ENCODE measurements around the gene SYK. TPM values are rescaled to one million over a fixed set of nuclear protein-coding genes. Genes with fewer than 3 reads are reported as not detected.

The SYK gene
- total RNA-seq, 1 donor, result not detected

- TF ChIP-seq CTCF (IDR thresholded peaks at IDR 0.05; ENCODE audit: insufficient read depth, low read length), result no peak
- H3K4me3 ChIP-seq (ENCODE audit: low read depth, low read length), result no peak overlapping the region
- DNase-seq (ENCODE audit: low read depth), result no peak
These were observed 89.9 kb downstream of the SYK start for GRCh38 chr9:90891308-90892040.

GRCh38 chr9:90892918-90893317, 91.3 kb downstream of the SYK start:
- DNase-seq (ENCODE audit: low read depth), result no peak

GRCh38 chr9:90893706-90894105, 92.1 kb downstream of the SYK start:
- TF ChIP-seq CTCF (IDR thresholded peaks at IDR 0.05; ENCODE audit: insufficient read depth, low read length), result no peak
- DNase-seq (ENCODE audit: low read depth), result no peak
- H3K4me3 ChIP-seq (ENCODE audit: low read depth, low read length), result no peak overlapping the region

More at GRCh38 chr9:90892918-90893317, 91.3 kb downstream of the SYK start:
- no peak overlapping the region for H3K4me3 ChIP-seq (ENCODE audit: low read depth, low read length)
- no peak for TF ChIP-seq CTCF (IDR thresholded peaks at IDR 0.05; ENCODE audit: insufficient read depth, low read length)

DNA sequence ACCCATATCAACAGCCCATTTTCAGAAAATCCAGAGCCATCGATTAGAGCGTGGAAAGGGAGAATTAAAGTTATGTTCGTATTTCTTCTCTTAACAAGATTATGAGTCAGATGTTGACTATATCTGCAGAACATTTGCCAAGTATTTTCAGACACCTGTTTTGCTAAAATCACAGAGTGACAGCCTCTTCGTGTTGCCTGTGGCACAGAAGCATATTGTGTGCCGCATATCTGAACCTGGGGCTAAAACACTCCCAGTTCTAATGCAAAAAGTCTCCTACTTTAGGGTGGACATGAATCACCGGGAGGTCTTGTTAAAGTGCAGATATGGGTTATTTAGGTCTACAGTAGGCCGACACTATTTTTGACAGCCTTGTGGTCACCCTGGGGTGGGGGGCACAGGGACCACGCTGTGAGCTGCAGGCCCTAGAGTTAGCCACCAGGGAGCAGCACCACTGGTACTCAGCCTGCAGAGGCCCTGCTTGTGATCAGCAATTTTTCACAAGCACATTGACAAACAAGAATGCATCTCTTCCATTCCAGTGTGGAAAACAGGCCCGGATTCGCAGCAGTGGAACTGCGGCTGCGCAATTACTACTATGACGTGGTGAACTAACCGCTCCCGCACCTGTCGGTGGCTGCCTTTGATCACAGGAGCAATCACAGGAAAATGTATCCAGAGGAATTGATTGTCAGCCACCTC, 93.5 kb downstream of the SYK start:
- no peak for DNase-seq (ENCODE audit: low read depth)
- TF ChIP-seq CTCF (IDR thresholded peaks at IDR 0.05; ENCODE audit: insufficient read depth, low read length), result peak; percentile 50
- no peak overlapping the region for H3K4me3 ChIP-seq (ENCODE audit: low read depth, low read length)

- DNase-seq (ENCODE audit: low read depth), result no peak
- no peak for TF ChIP-seq CTCF (IDR thresholded peaks at IDR 0.05; ENCODE audit: insufficient read depth, low read length)
These were observed 94.2 kb downstream of the SYK start for GRCh38 chr9:90895786-90896185.

DNA sequence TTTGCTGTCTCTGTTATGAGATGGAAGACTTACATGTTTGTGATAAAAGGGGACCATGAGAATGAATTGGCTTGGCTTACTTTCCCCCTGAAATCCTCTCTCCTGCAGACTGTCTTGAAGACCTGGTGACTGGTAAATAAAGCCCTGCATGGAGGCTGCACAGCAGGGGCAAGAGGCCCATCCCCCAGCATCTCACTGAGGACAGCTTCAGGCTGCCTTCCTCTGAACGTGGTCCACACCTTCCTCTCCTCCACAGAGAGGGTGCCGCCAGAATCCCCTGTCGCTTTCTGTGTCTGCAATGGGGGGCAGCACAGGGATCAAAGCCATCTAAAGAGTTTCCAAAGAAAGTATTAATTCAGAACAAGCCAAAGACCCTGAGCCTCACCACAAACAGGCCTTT, 94.6 kb downstream of the SYK start:
- no peak for TF ChIP-seq CTCF (IDR thresholded peaks at IDR 0.05; ENCODE audit: insufficient read depth, low read length)
- no peak for DNase-seq (ENCODE audit: low read depth)
- no peak overlapping the region for H3K4me3 ChIP-seq (ENCODE audit: low read depth, low read length)

More at GRCh38 chr9:90895786-90896185, 94.2 kb downstream of the SYK start:
- H3K4me3 ChIP-seq (ENCODE audit: low read depth, low read length), result no peak overlapping the region

Data from fibroblast of the aortic adventitia (primary cell).